ENCODE data around the gene UBE2E1.
"Not testable (repeated sequence)": the region's sequence is repeated elsewhere in the genome, so short reads cannot be mapped to it uniquely, and the experiment has no call there.

The UBE2E1 gene

GRCh38 chr3:23859012-23859743 is 53.4 kb downstream of the UBE2E1 start:
- DNase-seq, result no peak

GRCh38 chr3:23859839-23860382 is 54.2 kb downstream of the UBE2E1 start:
- DNase-seq, result no peak

- DNase-seq, result no peak
Measured at GRCh38 chr3:23861689-23862088, 55.9 kb downstream of the UBE2E1 start.

GRCh38 chr3:23863060-23863459 is 57.3 kb downstream of the UBE2E1 start:
- no peak for DNase-seq

GRCh38 chr3:23864931-23865330 is 59.2 kb downstream of the UBE2E1 start:
- no peak for DNase-seq

GRCh38 chr3:23865595-23866396 is 60.0 kb downstream of the UBE2E1 start:
- DNase-seq, result peak; percentile 11

GRCh38 chr3:23867400-23867799 is 61.6 kb downstream of the UBE2E1 start:
- DNase-seq, result no peak

GRCh38 chr3:23867838-23868237 is 62.1 kb downstream of the UBE2E1 start:
- DNase-seq, result peak; percentile 23

GRCh38 chr3:23869977-23870662 is 64.4 kb downstream of the UBE2E1 start:
- no peak for DNase-seq

GRCh38 chr3:23870663-23871043 is 64.9 kb downstream of the UBE2E1 start:
- DNase-seq, result not testable (repeated sequence)

- not testable (repeated sequence) for DNase-seq
Measured at GRCh38 chr3:23871361-23871760, 65.6 kb downstream of the UBE2E1 start.

- no peak for DNase-seq
Measured at GRCh38 chr3:23872330-23872729, 66.6 kb downstream of the UBE2E1 start.

- DNase-seq, result peak; percentile 34
Measured at GRCh38 chr3:23873941-23874340, 68.2 kb downstream of the UBE2E1 start.

- DNase-seq, result peak; percentile 90
Measured at GRCh38 chr3:23874359-23875112, 68.8 kb downstream of the UBE2E1 start.

GRCh38 chr3:23875113-23875725 is 69.5 kb downstream of the UBE2E1 start:
- peak; percentile 77 for DNase-seq

- DNase-seq, result peak; percentile 14
Measured at GRCh38 chr3:23876923-23877322, 71.2 kb downstream of the UBE2E1 start.

- peak; percentile 89 for DNase-seq
Measured at GRCh38 chr3:23877329-23877980, 71.7 kb downstream of the UBE2E1 start.

- DNase-seq, result no peak
Measured at GRCh38 chr3:23879485-23879884, 73.7 kb downstream of the UBE2E1 start.

GRCh38 chr3:23880703-23881339 is 75.1 kb downstream of the UBE2E1 start:
- no peak for DNase-seq

- not testable (repeated sequence) for DNase-seq
Measured at GRCh38 chr3:23881993-23882392, 76.2 kb downstream of the UBE2E1 start.

GRCh38 chr3:23882487-23882918 is 76.7 kb downstream of the UBE2E1 start:
- no peak for DNase-seq
